A549 (cell line): ENCODE data around the gene OR5B12. TPM values are rescaled to one million over a fixed set of nuclear protein-coding genes. Genes with fewer than 3 reads are reported as not detected.

ENCODE experiments used
- ATAC-seq, 2 experiments: fragments of 200-7000 bp in 1 of 2; fragments of >200 bp in 1 of 2; cut with Nextera tagmentation in 1 of 2; cut with Tn5 transposase in 1 of 2; 3 replicates each; pipeline versions ENCODE4 v1.8.0 to v1.9.1; 2018 to 2020; ENCODE audit warnings: mild to moderate bottlenecking in 1 of 2, moderate library complexity in 1 of 2
- CTCF ChIA-PET: fragments of 300-600 bp; sonication (Branson Sonifier 250); formaldehyde crosslinking; extraction: SDS; loops from one replicate; lab custom pipeline; 2021; ENCODE audit warnings: antibody characterized with exemption, inconsistent platforms; lab: Yijun Ruan, JAX
- POLR2A ChIA-PET: fragments of 350-600 bp; formaldehyde crosslinking; extraction: SDS; loops from one replicate; lab custom pipeline; 2021; ENCODE audit warnings: antibody characterized with exemption, inconsistent platforms; lab: Yijun Ruan, JAX
- DNase-seq, 2 experiments: peaks; one replicate each; pipeline versions ENCODE4 v3.0.0 to v3.0.0-alpha.2; 2011 to 2016; ENCODE audit warnings: low read depth in 1 of 2, low spot score in 1 of 2
- FAIRE-seq: peaks from 2 replicates; lab custom pipeline; 2011; peaks lifted over from hg19 to GRCh38; lab: Jason Lieb, UNC
- H3K27ac ChIP-seq, 2 experiments: fragments of >200 bp; sonication (Bioruptor Twin); formaldehyde crosslinking; 3 replicates each; pipeline ENCODE4 v1.5.1; 2016 to 2017
- H3K4me1 ChIP-seq: fragments of >200 bp; sonication (Bioruptor Twin); formaldehyde crosslinking; 3 replicates; pipeline ENCODE4 v1.6.1; 2016
- H3K4me2 ChIP-seq: fragments of >200 bp; sonication (Bioruptor Twin); formaldehyde crosslinking; 3 replicates; pipeline ENCODE4 v1.6.1; 2016
- H3K4me3 ChIP-seq: fragments of >200 bp; sonication (Bioruptor Twin); formaldehyde crosslinking; 3 replicates; pipeline ENCODE4 v1.5.1; 2016
- H3K9me3 ChIP-seq: fragments of >200 bp; sonication (Bioruptor Twin); formaldehyde crosslinking; 3 replicates; pipeline ENCODE4 v1.6.1; 2016
- ATOH8 ChIP-seq: fragments of 250-450 bp; sonication (Bioruptor Pico); IDR thresholded peaks from 2 replicates; pipeline ENCODE4 v1.5.0; 2020; ENCODE audit warnings: low read depth, mild to moderate bottlenecking, moderate library complexity
- BHLHE40 ChIP-seq: IDR thresholded peaks from 2 replicates; pipeline ENCODE4 v1.6.1; 2012; ENCODE audit warnings: low read depth, low read length, inconsistent platforms
- CEBPB ChIP-seq, 2 experiments: fragments of >200 bp in 1 of 2; sonication (Bioruptor Twin) in 1 of 2; formaldehyde crosslinking in 1 of 2; IDR thresholded peaks; 2 replicates each; pipeline ENCODE4 v1.6.1; 2012 to 2016
- CTCF ChIP-seq: fragments of >200 bp; sonication (Bioruptor Twin); formaldehyde crosslinking; IDR thresholded peaks from 3 replicates; pipeline ENCODE4 v1.5.1; 2016
- E2F6 ChIP-seq: IDR thresholded peaks from 2 replicates; pipeline ENCODE4 v1.6.1; 2012; ENCODE audit warnings: low read depth, borderline replicate concordance
- ELK1 ChIP-seq: fragments of 150-350 bp; IDR thresholded peaks from 2 replicates; pipeline ENCODE4 v1.6.1; 2014; ENCODE audit warnings: low read depth, mild to moderate bottlenecking, low read length
- EP300 ChIP-seq, 2 experiments: fragments of >200 bp; sonication (Bioruptor Twin); formaldehyde crosslinking; IDR thresholded peaks; 2 replicates in 1 of 2; 3 replicates in 1 of 2; pipeline ENCODE4 v1.6.1; 2016 to 2017
- ESRRA ChIP-seq: fragments of 150-350 bp; IDR thresholded peaks from 2 replicates; pipeline ENCODE4 v1.6.1; 2014; ENCODE audit warnings: mild to moderate bottlenecking, low read length, borderline replicate concordance
- FOSL2 ChIP-seq, 2 experiments: fragments of 450-650 bp in 1 of 2; fragments of >200 bp in 1 of 2; sonication (Bioruptor Twin) in 1 of 2; formaldehyde crosslinking; IDR thresholded peaks; 2 replicates each; pipeline versions ENCODE4 v1.5.0 to v1.6.1; 2016 to 2020; ENCODE audit warnings: mild to moderate bottlenecking in 1 of 2, moderate library complexity in 1 of 2
- KDM5A ChIP-seq: fragments of 200-600 bp; sonication (generic); IDR thresholded peaks from 2 replicates; pipeline ENCODE4 v1.6.1; 2016; ENCODE audit warnings: antibody characterized with exemption, mild to moderate bottlenecking
- MAFK ChIP-seq: fragments of 450-650 bp; IDR thresholded peaks from 2 replicates; pipeline ENCODE4 v1.6.1; 2014; ENCODE audit not compliant: partially characterized antibody
- NPAS2 ChIP-seq: fragments of 250-450 bp; sonication (Bioruptor Pico); IDR thresholded peaks from 2 replicates; pipeline ENCODE4 v1.8.0; 2022; ENCODE audit warnings: mild to moderate bottlenecking, moderate library complexity, borderline replicate concordance
- PBX3 ChIP-seq: IDR thresholded peaks from 2 replicates; pipeline ENCODE4 v1.6.1; 2012
- RAD21 ChIP-seq, 2 experiments: fragments of >200 bp in 1 of 2; sonication (Bioruptor Twin) in 1 of 2; formaldehyde crosslinking in 1 of 2; IDR thresholded peaks in 1 of 2; conservative IDR thresholded peaks in 1 of 2; 2 replicates in 1 of 2; 3 replicates in 1 of 2; pipeline ENCODE4 v1.6.1; 2012 to 2018; ENCODE audit warnings: inconsistent platforms in 1 of 2
- RCOR1 ChIP-seq: fragments of 150-350 bp; IDR thresholded peaks from 2 replicates; pipeline ENCODE4 v1.6.1; 2014; ENCODE audit warnings: antibody characterized with exemption, low read length, low read depth
- RNF2 ChIP-seq: fragments of 200-600 bp; sonication (generic); IDR thresholded peaks from 2 replicates; pipeline ENCODE4 v1.6.1; 2016; ENCODE audit warnings: low read depth, mild to moderate bottlenecking, antibody characterized with exemption, moderate library complexity, borderline replicate concordance
- SREBF2 ChIP-seq: fragments of 450-650 bp; IDR thresholded peaks from 2 replicates; pipeline ENCODE4 v1.6.1; 2014; ENCODE audit warnings: mild to moderate bottlenecking, moderate library complexity
- TFCP2L1 ChIP-seq: fragments of 250-450 bp; sonication (Bioruptor Pico); IDR thresholded peaks from 2 replicates; pipeline ENCODE4 v1.5.0; 2021; ENCODE audit warnings: mild to moderate bottlenecking
- USF2 ChIP-seq: fragments of 450-650 bp; IDR thresholded peaks from 2 replicates; pipeline ENCODE4 v1.6.1; 2014; ENCODE audit warnings: antibody characterized with exemption
- ZC3H11A ChIP-seq: fragments of 450-650 bp; IDR thresholded peaks from 2 replicates; pipeline ENCODE4 v1.6.1; 2014; ENCODE audit warnings: antibody characterized with exemption, mild to moderate bottlenecking
- ZFP36 ChIP-seq: fragments of 450-650 bp; IDR thresholded peaks from 2 replicates; pipeline ENCODE4 v1.6.1; 2014; ENCODE audit warnings: borderline replicate concordance; ENCODE audit not compliant: partially characterized antibody
- ZNF302 ChIP-seq: fragments of 250-450 bp; sonication (Bioruptor Pico); IDR thresholded peaks from 2 replicates; pipeline ENCODE4 v1.9.0; 2021; ENCODE audit warnings: inconsistent platforms, mild to moderate bottlenecking, moderate library complexity
- WGBS: methylation state at CpG from one replicate; pipeline ENCODE4 v1.1.6; 2017; ENCODE audit errors: missing lambda C conversion rate; 5-methylcytosine and 5-hydroxymethylcytosine counted together
- polyA plus RNA-seq, 4 experiments: library from polyadenylated mRNA; depleted of rRNA in 3 of 4; stranded (reverse); fragments of >200 nt; fragmentation: RNase III in 1 of 4; extraction: RNeasy Plus Mini Kit Qiagen cat#74134 plus additional on column Dnase treatment in 1 of 4; gene quantifications; 2 replicates in 3 of 4; 3 replicates in 1 of 4; pipeline ENCODE4 v1.2.3, GENCODE V29; 2011 to 2017

The OR5B12 gene
- polyA plus RNA-seq, 2 of the 4 experiments (the other 2 are of a cell fraction): not detected

GRCh38 chr11:58451585-58451984 is 9.5 kb upstream of the OR5B12 start:
- Histone ChIP-seq H3K4me2 (no peak overlapping the region), H3K4me3 (no peak overlapping the region), H3K9me3 (no peaks in the 10 kb centered on the region), H3K27ac (no peak overlapping the region), H3K4me1 (no peaks in the 10 kb centered on the region)
- ChIA-PET CTCF (no interaction called here), POLR2A (no interaction called here)
- WGBS: 1% methylated on average over 3 of the region's 3 CpGs
- DNase-seq: no peak
- ATAC-seq: no peak
- no peak for FAIRE-seq
- TF ChIP-seq BHLHE40: no peak
- no peak for TF ChIP-seq ATOH8 (CRISPR knock-in tag)
- no peak for TF ChIP-seq ELK1
- TF ChIP-seq RNF2: no peak
- no peak for TF ChIP-seq ZFP36
- no peak for TF ChIP-seq FOSL2 (IDR thresholded peaks at IDR 0.05)
- no peak for TF ChIP-seq FOSL2 (CRISPR knock-in tag; IDR thresholded peaks at IDR 0.05)
- TF ChIP-seq ZNF302: no peak
- TF ChIP-seq SREBF2: no peak
- TF ChIP-seq ESRRA: no peak
- no peak for TF ChIP-seq TFCP2L1 (CRISPR knock-in tag)
- no peak for TF ChIP-seq RAD21 (conservative IDR thresholded peaks at IDR 0.05 in 1 of 2, IDR thresholded peaks at IDR 0.05 in 1 of 2)
- TF ChIP-seq NPAS2 (CRISPR knock-in tag): no peak
- TF ChIP-seq E2F6: no peak
- no peak for TF ChIP-seq PBX3
- no peak for TF ChIP-seq CEBPB (IDR thresholded peaks at IDR 0.05)
- no peak for TF ChIP-seq EP300 (IDR thresholded peaks at IDR 0.05)
- no peak for TF ChIP-seq RCOR1

GRCh38 chr11:58446294-58446693 is 4.3 kb upstream of the OR5B12 start:
- Histone ChIP-seq H3K27ac (no peak overlapping the region), H3K4me3 (no peak overlapping the region), H3K4me1 (no peaks in the 10 kb centered on the region), H3K4me2 (no peak overlapping the region), H3K9me3 (no peaks in the 10 kb centered on the region)
- ChIA-PET CTCF (no interaction called here), POLR2A (no interaction called here)
- no peak for ATAC-seq
- no peak for DNase-seq
- no peak for FAIRE-seq
- TF ChIP-seq ZC3H11A (no peak), MAFK (peak; percentile 19), KDM5A (no peak), CTCF (no peak), CEBPB (IDR thresholded peaks at IDR 0.05) (no peak), USF2 (no peak)
- WGBS: 16% methylated on average over 6 of the region's 6 CpGs
